KMS-11 (cell line): ENCODE data around the gene NTRK3.
A peak's percentile ranks its signal among the peaks of the same experiment; 100 is the strongest.

Source experiments
- H2AFZ ChIP-seq: fragments of 200-600 bp; sonication (generic); 2 replicates; pipeline ENCODE4 v1.6.1; 2016; ENCODE audit warnings: antibody characterized with exemption, mixed run types, low read depth
- H3K27ac ChIP-seq: fragments of 200-600 bp; sonication (generic); 2 replicates; pipeline ENCODE4 v1.6.1; 2016; ENCODE audit warnings: mild to moderate bottlenecking, mixed run types
- H3K27me3 ChIP-seq: fragments of 200-600 bp; sonication (generic); 2 replicates; pipeline ENCODE4 v1.6.1; 2017; ENCODE audit warnings: mild to moderate bottlenecking, low read depth, mixed run types, moderate library complexity; ENCODE audit not compliant: insufficient read depth
- H3K36me3 ChIP-seq: fragments of 200-600 bp; sonication (generic); 2 replicates; pipeline ENCODE4 v1.6.1; 2017; ENCODE audit warnings: mild to moderate bottlenecking, mixed run types; ENCODE audit not compliant: insufficient read depth
- H3K4me1 ChIP-seq: fragments of 200-600 bp; sonication (generic); 2 replicates; pipeline ENCODE4 v1.6.1; 2016; ENCODE audit warnings: mild to moderate bottlenecking, low read depth, mixed run types; ENCODE audit not compliant: poor library complexity, severe bottlenecking
- H3K4me2 ChIP-seq: fragments of 200-600 bp; sonication (generic); 2 replicates; pipeline ENCODE4 v1.7.0; 2016; ENCODE audit warnings: mild to moderate bottlenecking, mixed run types
- H3K4me3 ChIP-seq: fragments of 200-600 bp; sonication (generic); IDR thresholded peaks from 2 replicates; pipeline ENCODE4 v1.6.1; 2017; ENCODE audit warnings: low read depth, low read length, mixed read lengths; ENCODE audit not compliant: insufficient read depth
- H3K79me2 ChIP-seq: fragments of 200-600 bp; sonication (generic); 2 replicates; pipeline ENCODE4 v1.6.1; 2016; ENCODE audit warnings: low read depth, mixed run types; ENCODE audit not compliant: insufficient read depth
- H3K9ac ChIP-seq: fragments of 200-600 bp; sonication (generic); 2 replicates; pipeline ENCODE4 v1.6.1; 2016; ENCODE audit warnings: mild to moderate bottlenecking, mixed run types
- H4K20me1 ChIP-seq: fragments of 200-600 bp; sonication (generic); 2 replicates; pipeline ENCODE4 v1.6.1; 2016; ENCODE audit warnings: mild to moderate bottlenecking, mixed run types; ENCODE audit not compliant: insufficient read depth
- CTCF ChIP-seq: fragments of 200-600 bp; sonication (generic); conservative IDR thresholded peaks from 2 replicates; pipeline ENCODE4 v1.6.1; 2017; ENCODE audit warnings: low read depth, mild to moderate bottlenecking, antibody characterized with exemption, low read length, moderate library complexity, mixed read lengths

The NTRK3 gene

DNA sequence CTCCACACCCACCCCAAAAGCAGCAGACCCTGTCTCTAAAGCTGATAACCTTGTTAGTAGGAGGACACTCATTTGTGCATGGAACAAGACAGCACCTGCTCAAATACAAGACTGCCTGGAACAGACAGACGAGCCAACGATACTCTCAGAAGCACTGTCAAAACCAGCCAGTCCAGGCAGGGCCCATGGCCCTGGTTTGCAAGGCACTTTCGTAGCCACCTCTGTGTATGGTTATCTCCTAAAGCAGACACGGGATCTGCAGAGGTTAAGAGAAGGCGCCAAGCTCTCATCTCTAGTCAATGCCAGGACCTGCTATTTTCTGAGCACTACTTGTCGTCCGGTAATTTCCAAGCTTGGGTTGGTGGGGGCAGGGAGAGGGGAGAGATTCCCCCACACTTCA, 10.5 kb downstream of the NTRK3 start:
- peak overlapping the region; percentile 68; the same call in 1 of the 2 replicates for H2AFZ ChIP-seq

GRCh38 chr15:88243895-88244787, 12.4 kb downstream of the NTRK3 start:
- no peak overlapping the region for H3K4me2 ChIP-seq
- H3K27ac ChIP-seq = no peak overlapping the region
- no peaks in the 10 kb centered on the region for H4K20me1 ChIP-seq
- no peak overlapping the region for H2AFZ ChIP-seq
- H3K27me3 ChIP-seq = no peaks in the 10 kb centered on the region
- no peaks in the 10 kb centered on the region for H3K36me3 ChIP-seq
- H3K9ac ChIP-seq = no peak overlapping the region
- H3K79me2 ChIP-seq = no peaks in the 10 kb centered on the region
- TF ChIP-seq CTCF = peak; percentile 78
- peaks cover 16% of the 10 kb centered on the region for H3K4me1 ChIP-seq
- no peak overlapping the region for H3K4me3 ChIP-seq

More for the DNA sequence above, 10.5 kb downstream of the NTRK3 start:
- H3K27me3 ChIP-seq = no peaks in the 10 kb centered on the region
- no peaks in the 10 kb centered on the region for H3K79me2 ChIP-seq
- H3K36me3 ChIP-seq = no peaks in the 10 kb centered on the region
- no peak overlapping the region for H3K4me2 ChIP-seq
- H3K4me3 ChIP-seq = no peak overlapping the region
- no peak overlapping the region for H3K9ac ChIP-seq
- no peaks in the 10 kb centered on the region for H4K20me1 ChIP-seq
- no peak overlapping the region for H3K27ac ChIP-seq
- peaks cover 16% of the 10 kb centered on the region for H3K4me1 ChIP-seq
- TF ChIP-seq CTCF = no peak

- Histone ChIP-seq H3K27ac (no peak overlapping the region), H3K4me2 (no peak overlapping the region), H3K4me3 (no peak overlapping the region), H3K27me3 (no peaks in the 10 kb centered on the region), H3K36me3 (no peaks in the 10 kb centered on the region), H3K79me2 (no peaks in the 10 kb centered on the region), H4K20me1 (no peaks in the 10 kb centered on the region), H3K9ac (no peak overlapping the region), H3K4me1 (peaks cover 14% of the 10 kb centered on the region), H2AFZ (no peak overlapping the region)
- no peak for TF ChIP-seq CTCF
Measured at GRCh38 chr15:88242586-88243555, 13.7 kb downstream of the NTRK3 start.

GRCh38 chr15:88241461-88241860, 15.1 kb downstream of the NTRK3 start:
- no peaks in the 10 kb centered on the region for H3K79me2 ChIP-seq
- H3K4me2 ChIP-seq = no peak overlapping the region
- no peaks in the 10 kb centered on the region for H3K27me3 ChIP-seq

More at GRCh38 chr15:88241461-88241860, 15.1 kb downstream of the NTRK3 start:
- Histone ChIP-seq H2AFZ (no peak overlapping the region), H4K20me1 (no peaks in the 10 kb centered on the region), H3K9ac (no peak overlapping the region), H3K27ac (no peak overlapping the region), H3K36me3 (no peaks in the 10 kb centered on the region), H3K4me3 (no peak overlapping the region), H3K4me1 (peaks cover 3% of the 10 kb centered on the region)
- TF ChIP-seq CTCF = no peak
